GM12878 (cell line): ENCODE measurements around the gene CLCC1. TPM values are rescaled to one million over a fixed set of nuclear protein-coding genes. Genes with fewer than 3 reads are reported as not detected.

Experiments
- ATAC-seq: fragments of 200-7000 bp; cut with Tn5 transposase; 3 replicates; pipeline ENCODE4 v1.9.1; 2020; ENCODE audit warnings: mild to moderate bottlenecking, moderate library complexity
- Bru-seq: library from RNA; stranded (reverse); fragments of 400-500 nt; gene quantifications from one replicate; lab custom pipeline; 2021; lab: Mats Ljungman, UMichigan
- BruChase-seq, 2 experiments: library from RNA; stranded (reverse); fragments of 400-500 nt; gene quantifications; one replicate each; lab custom pipeline; 2021; lab: Mats Ljungman, UMichigan
- BruUV-seq: library from RNA; stranded (reverse); fragments of 400-500 nt; replicated peaks from 2 replicates; lab custom pipeline; 2021; lab: Mats Ljungman, UMichigan
- CTCF ChIA-PET: fragments of 300-600 bp; sonication (Branson Sonifier 250); formaldehyde crosslinking; extraction: SDS; loops from one replicate; lab custom pipeline; 2021; ENCODE audit warnings: inconsistent platforms; lab: Yijun Ruan, JAX
- POLR2A ChIA-PET: fragments of 350-600 bp; formaldehyde crosslinking; extraction: SDS; loops from one replicate; lab custom pipeline; 2021; ENCODE audit warnings: inconsistent platforms; lab: Charles Lee
- RAD21 ChIA-PET: fragments of 300-600 bp; sonication (Branson Sonifier 250); formaldehyde crosslinking; loops from one replicate; lab custom pipeline; 2023; ENCODE audit warnings: antibody characterized with exemption; ENCODE audit not compliant: unreplicated experiment; lab: Charles Lee
- SMC1A ChIA-PET: fragments of 300-600 bp; sonication (Branson Sonifier 250); formaldehyde crosslinking; loops from one replicate; lab custom pipeline; 2023; ENCODE audit not compliant: unreplicated experiment, uncharacterized antibody; lab: Charles Lee
- DNase-seq: peaks from one replicate; pipeline ENCODE4 v3.0.0-alpha.2; 2011; ENCODE audit warnings: low read depth, low spot score
- FAIRE-seq: peaks from 3 replicates; lab custom pipeline; 2011; peaks lifted over from hg19 to GRCh38; lab: Jason Lieb, UNC
- H2AFZ ChIP-seq: 2 replicates; pipeline ENCODE4 v1.6.0; 2011; ENCODE audit warnings: low read depth, low read length, control low read depth; ENCODE audit not compliant: control insufficient read depth
- H3K27ac ChIP-seq: 2 replicates; pipeline ENCODE4 v1.5.1; 2011; ENCODE audit warnings: control low read depth; ENCODE audit not compliant: control insufficient read depth, insufficient read depth
- H3K27me3 ChIP-seq, 2 experiments: replicated peaks in 1 of 2; 2 replicates each; pipeline versions ENCODE4 v1.6.0 to v1.6.1; 2011; ENCODE audit warnings: low read length in 1 of 2; ENCODE audit not compliant: control insufficient read depth in 2 of 2, insufficient read depth in 2 of 2
- H3K36me3 ChIP-seq, 2 experiments: 2 replicates each; pipeline ENCODE4 v1.5.1; 2011; ENCODE audit warnings: low read length in 1 of 2; ENCODE audit not compliant: control insufficient read depth in 2 of 2, insufficient read depth in 2 of 2
- H3K4me1 ChIP-seq: 2 replicates; pipeline ENCODE4 v1.6.1; 2011; ENCODE audit warnings: mild to moderate bottlenecking, low read length, moderate library complexity, mixed read lengths; ENCODE audit not compliant: control insufficient read depth, insufficient read depth
- H3K4me2 ChIP-seq: 2 replicates; pipeline ENCODE4 v1.6.0; 2011; ENCODE audit warnings: control low read depth; ENCODE audit not compliant: control insufficient read depth, insufficient read depth
- H3K4me3 ChIP-seq: fragments of 200-600 bp; sonication (generic); 2 replicates; pipeline ENCODE4 v1.5.1; 2016
- H3K79me2 ChIP-seq: 2 replicates; pipeline ENCODE4 v1.6.0; 2011; ENCODE audit warnings: low read length; ENCODE audit not compliant: control insufficient read depth, insufficient read depth
- H3K9ac ChIP-seq: 2 replicates; pipeline ENCODE4 v1.8.0; 2011; ENCODE audit warnings: low read length, control low read depth, mixed read lengths; ENCODE audit not compliant: control insufficient read depth, insufficient read depth
- H3K9me3 ChIP-seq: replicated peaks from 3 replicates; pipeline ENCODE4 v1.5.1; 2011; ENCODE audit warnings: mild to moderate bottlenecking, low read length; ENCODE audit not compliant: control insufficient read depth, insufficient read depth
- H4K20me1 ChIP-seq: 2 replicates; pipeline ENCODE4 v1.6.0; 2011; ENCODE audit not compliant: control insufficient read depth, insufficient read depth
- BACH1 ChIP-seq: fragments of 450-650 bp; IDR thresholded peaks from 2 replicates; pipeline ENCODE4 v1.6.1; 2017; ENCODE audit warnings: mild to moderate bottlenecking, borderline replicate concordance
- CBFB ChIP-seq: IDR thresholded peaks from 2 replicates; pipeline ENCODE4 v1.6.1; 2016; ENCODE audit warnings: antibody characterized with exemption, low read depth
- CHD1 ChIP-seq: IDR thresholded peaks from 2 replicates; pipeline ENCODE4 v1.6.1; 2012; ENCODE audit warnings: low read depth, low read length, improper control_type of control experiment
- ETV6 ChIP-seq, 2 experiments: fragments of 450-650 bp in 1 of 2; IDR thresholded peaks in 1 of 2; conservative IDR thresholded peaks in 1 of 2; 2 replicates each; pipeline ENCODE4 v1.6.1; 2014; ENCODE audit warnings: antibody characterized with exemption in 1 of 2, borderline replicate concordance in 1 of 2, low read depth in 1 of 2, mild to moderate bottlenecking in 1 of 2, moderate library complexity in 1 of 2
- JUNB ChIP-seq: IDR thresholded peaks from 2 replicates; pipeline ENCODE4 v1.6.1; 2016; ENCODE audit warnings: antibody characterized with exemption, mild to moderate bottlenecking
- KDM1A ChIP-seq: fragments of 200-600 bp; sonication (generic); IDR thresholded peaks from 2 replicates; pipeline ENCODE4 v1.6.1; 2016; ENCODE audit warnings: borderline replicate concordance
- MYB ChIP-seq: fragments of 150-350 bp; IDR thresholded peaks from 2 replicates; pipeline ENCODE4 v1.6.1; 2014; ENCODE audit warnings: mild to moderate bottlenecking, low read depth, low read length, borderline replicate concordance
- NFYA ChIP-seq: IDR thresholded peaks from 2 replicates; pipeline ENCODE4 v1.6.1; 2011; ENCODE audit warnings: low read depth, mild to moderate bottlenecking, low read length, improper control_type of control experiment, borderline replicate concordance
- NFYB ChIP-seq: IDR thresholded peaks from 2 replicates; pipeline ENCODE4 v1.6.1; 2011; ENCODE audit warnings: low read depth, mild to moderate bottlenecking, low read length, improper control_type of control experiment, moderate library complexity; ENCODE audit not compliant: insufficient read depth
- SREBF2 ChIP-seq: IDR thresholded peaks from 2 replicates; pipeline ENCODE4 v1.6.1; 2012; ENCODE audit warnings: mild to moderate bottlenecking, low read length
- TCF7 ChIP-seq: IDR thresholded peaks from 2 replicates; pipeline ENCODE4 v1.6.1; 2014; ENCODE audit warnings: antibody characterized with exemption, borderline replicate concordance
- ZBED1 ChIP-seq: IDR thresholded peaks from 2 replicates; pipeline ENCODE4 v1.6.1; 2016; ENCODE audit warnings: borderline replicate concordance
- WGBS: methylation state at CpG from one replicate; pipeline ENCODE4 v1.1.6; 2016; ENCODE audit warnings: low lambda C conversion rate; ENCODE audit not compliant: insufficient replicate concordance, insufficient coverage; ENCODE audit errors: missing lambda C conversion rate; 5-methylcytosine and 5-hydroxymethylcytosine counted together
- in situ Hi-C: fragments of 300-500 bp; cut with MboI; formaldehyde crosslinking; loops from 9 replicates; pipeline ENCODE4 v1.14.3; 2018; ENCODE audit warnings: mixed read lengths
- intact Hi-C: fragments of 100-400 bp; cut with micrococcal nuclease; formaldehyde crosslinking; loops from one replicate; pipeline ENCODE4 v1.14.2; 2022; ENCODE audit not compliant: unreplicated experiment
- long read RNA-seq, 2 experiments: library from polyadenylated mRNA; unstranded; transcript quantifications; one replicate each; pipeline ENCODE4 v2.0.0, GENCODE V29; 2019 to 2020
- polyA minus RNA-seq, 3 experiments: library from RNA; depleted of rRNA, polyadenylated mRNA; stranded (reverse); fragments of >200 nt; gene quantifications; 2 replicates each; pipeline ENCODE4 v1.2.3, GENCODE V29; 2011
- polyA plus RNA-seq, 11 experiments: library from polyadenylated mRNA; depleted of rRNA in 4 of 11; unstranded in 6 of 11; stranded (reverse) in 5 of 11; fragments of >200 nt; fragmentation: Nextera tagmentation in 4 of 11; fragmentation: Illumina TruSeq in 1 of 11; extraction: Ambion mirVana in 4 of 11; extraction: Trizol in 1 of 11; gene quantifications; 1 replicate in 1 of 11; 2 replicates in 10 of 11; pipeline versions ENCODE4 v1.2.1 to v1.2.3, GENCODE V29; 2011 to 2016; ENCODE audit warnings: inconsistent platforms in 2 of 11, missing spikeins in 2 of 11, low read depth in 1 of 11
- total RNA-seq, 4 experiments: library from RNA; depleted of rRNA in 3 of 4; stranded (reverse); fragments of >200 nt in 3 of 4; fragmentation: Illumina TruSeq in 1 of 4; extraction: Trizol in 1 of 4; gene quantifications; 2 replicates each; pipeline versions ENCODE4 v1.2.1 to v1.2.3, GENCODE V29; 2013 to 2021
- TF ChIP-seq, protein P1 (sequence below): fragments of 450-650 bp; IDR thresholded peaks from 2 replicates; pipeline ENCODE4 v1.6.1; 2017; ENCODE audit warnings: mild to moderate bottlenecking, moderate library complexity

The CLCC1 gene, protein sequence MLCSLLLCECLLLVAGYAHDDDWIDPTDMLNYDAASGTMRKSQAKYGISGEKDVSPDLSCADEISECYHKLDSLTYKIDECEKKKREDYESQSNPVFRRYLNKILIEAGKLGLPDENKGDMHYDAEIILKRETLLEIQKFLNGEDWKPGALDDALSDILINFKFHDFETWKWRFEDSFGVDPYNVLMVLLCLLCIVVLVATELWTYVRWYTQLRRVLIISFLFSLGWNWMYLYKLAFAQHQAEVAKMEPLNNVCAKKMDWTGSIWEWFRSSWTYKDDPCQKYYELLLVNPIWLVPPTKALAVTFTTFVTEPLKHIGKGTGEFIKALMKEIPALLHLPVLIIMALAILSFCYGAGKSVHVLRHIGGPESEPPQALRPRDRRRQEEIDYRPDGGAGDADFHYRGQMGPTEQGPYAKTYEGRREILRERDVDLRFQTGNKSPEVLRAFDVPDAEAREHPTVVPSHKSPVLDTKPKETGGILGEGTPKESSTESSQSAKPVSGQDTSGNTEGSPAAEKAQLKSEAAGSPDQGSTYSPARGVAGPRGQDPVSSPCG
- total RNA-seq (2013; cell fraction: nucleolus; rRNA removed), result 40.2 and 45.4 TPM in 2 replicates
- total RNA-seq (2014; rRNA removed) (11.9 and 13.8 TPM in 2 replicates), total RNA-seq (2014; rRNA removed; fragmentation: Illumina TruSeq; extraction: Trizol) (16.0 and 16.8 TPM in 2 replicates), total RNA-seq (2021) (19.3 and 19.6 TPM in 2 replicates), polyA plus RNA-seq (2011; rRNA removed) (25.8 and 39.4 TPM in 2 replicates), polyA plus RNA-seq (2014; fragmentation: Illumina TruSeq; extraction: Trizol) (14.6 and 15.5 TPM in 2 replicates), polyA plus RNA-seq (2014; fragmentation: Nextera tagmentation; extraction: Ambion mirVana) (10 to 100 TPM; 12.7 to 13.3 TPM), polyA plus RNA-seq (2014; rRNA removed) (15.5 TPM in 2 replicates), polyA plus RNA-seq (2016; fragmentation: Nextera tagmentation; extraction: Ambion mirVana) (10 to 100 TPM; 21.6 to 22.3 TPM), polyA minus RNA-seq (2011; rRNA and poly(A)+ RNA removed) (11.5 and 13.8 TPM in 2 replicates), Bru-seq, nascent RNA (percentile 92 among the genes with signal in this experiment), BruChase-seq, experiment 1, labeled RNA remaining after a 6-hour chase (percentile 97 among the genes with signal in this experiment), BruChase-seq, experiment 2, labeled RNA remaining after a 2-hour chase (percentile 97 among the genes with signal in this experiment)
- polyA plus RNA-seq (2011; ENCODE audit: low read depth), result 10.5 TPM
- polyA plus RNA-seq (2011; cell fraction: cytosol; rRNA removed), result 11.2 and 12.2 TPM in 2 replicates
- 13.2 and 13.3 TPM in 2 replicates for polyA plus RNA-seq (2011; cell fraction: nucleus; rRNA removed)
- 12.9 and 15.1 TPM in 2 replicates for polyA plus RNA-seq (2012)
- polyA minus RNA-seq (2011; cell fraction: cytosol; rRNA and poly(A)+ RNA removed), result 4.3 and 11.0 TPM in 2 replicates
- 4.1 and 7.1 TPM in 2 replicates for polyA minus RNA-seq (2011; cell fraction: nucleus; rRNA and poly(A)+ RNA removed)
- long read RNA-seq, experiment 1, full-length matches to known transcripts, result 6 of 21 reads
- long read RNA-seq, experiment 1, partial matches to known transcripts, result 2 of 21 reads
- long read RNA-seq, experiment 1, other reads (novel, unspliced or antisense), result 13 of 21 reads
- long read RNA-seq, experiment 2, full-length matches to known transcripts, result 24 of 77 reads
- long read RNA-seq, experiment 2, partial matches to known transcripts, result 8 of 77 reads
- long read RNA-seq, experiment 2, other reads (novel, unspliced or antisense), result 45 of 77 reads

DNA sequence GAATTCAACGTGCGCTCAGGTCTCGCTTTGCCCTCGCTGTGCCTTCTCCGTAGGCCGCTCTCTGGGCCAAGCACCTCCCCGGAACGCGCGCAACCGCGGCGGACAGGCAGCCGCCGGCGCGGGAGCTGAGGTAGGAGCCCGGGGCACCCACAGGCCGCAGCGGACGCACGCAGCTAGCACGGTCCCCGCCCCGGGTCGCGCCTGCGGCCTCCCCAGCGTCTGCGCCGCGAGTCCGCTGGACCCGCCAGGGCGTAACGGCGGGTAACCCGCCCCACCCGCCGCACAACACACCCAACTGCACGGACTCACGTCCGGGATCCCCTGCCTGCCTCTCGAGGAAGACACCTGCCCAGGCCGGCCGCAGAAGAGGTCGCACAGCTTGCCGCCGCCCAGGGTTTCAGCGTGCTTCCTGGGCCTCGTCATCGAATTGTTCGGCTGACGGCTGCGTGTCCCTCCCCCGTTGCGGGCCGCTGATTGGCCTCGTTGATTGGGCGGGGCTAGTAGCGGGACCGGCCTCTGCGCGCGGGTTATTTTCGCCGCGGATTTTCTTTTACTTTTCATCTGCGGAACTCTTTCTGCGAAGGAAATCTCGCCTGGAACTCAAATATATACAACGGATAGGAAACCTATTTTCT lies at the start of gene CLCC1:
Gene CLCC1 (minus strand): TSS at position 433 of the 635 bp plus-strand sequence. CDS start 13,047 bp downstream, outside the sequence.
- H3K27ac ChIP-seq, result peak within 1 kb of the TSS; percentile 90
- H3K36me3 ChIP-seq, result no peaks in the 10 kb centered on the region
- H3K4me1 ChIP-seq, result peaks cover 12% of the 10 kb centered on the region
- BruUV-seq, result no TSS peak
- CTCF ChIA-PET, result interaction anchor here (0.6 to 1.6 kb wide), 4 partner anchors 10 to 358 kb away, joined by 3 to 6 read pairs (median 4); no protein-coding TSS in a partner anchor
- POLR2A ChIA-PET, result interaction anchor here (0.7 to 1.4 kb wide), 7 partner anchors 9 to 473 kb away, joined by 3 to 7 read pairs (median 3); partner anchors contain the start of gene WDR47
- peak within 1 kb of the TSS; percentile 61 for H2AFZ ChIP-seq
- peak; percentile 77 for DNase-seq
- under 1% methylated on average over 53 of the region's 72 CpGs for WGBS
- peak within 1 kb of the TSS; percentile 85 for H3K9ac ChIP-seq
- in situ Hi-C loops, result no loop called here
- H3K27me3 ChIP-seq, result no peaks in the 10 kb centered on the region
- H3K4me3 ChIP-seq, result peak within 1 kb of the TSS; percentile 78
- no peaks in the 10 kb centered on the region for H4K20me1 ChIP-seq
- peaks cover 26% of the 10 kb centered on the region for H3K79me2 ChIP-seq
- RAD21 ChIA-PET, result interaction anchor here (0.7 to 1.4 kb wide), 4 partner anchors 22 to 107 kb away, joined by 3 to 4 read pairs (median 4); no protein-coding TSS in a partner anchor
- peak; percentile 96 for FAIRE-seq
- intact Hi-C loops, result loop anchor here (5.0 kb wide), 1 partner anchor 149 kb away; the partner anchor contains the start of gene ELAPOR1
- no peaks in the 10 kb centered on the region for H3K9me3 ChIP-seq
- ATAC-seq, result peak; percentile 94
- peak within 1 kb of the TSS; percentile 96 for H3K4me2 ChIP-seq
- SMC1A ChIA-PET, result interaction anchor here (0.7 to 2.4 kb wide), 7 partner anchors 15 to 167 kb away, joined by 3 to 6 read pairs (median 4); partner anchors contain the start of gene WDR47
- TF ChIP-seq NFYB (no peak), KDM1A (no peak), TCF7 (no peak), SREBF2 (no peak), CBFB (no peak), JUNB (no peak), BACH1 (peak; percentile 75), ZBED1 (no peak), CHD1 (peak; percentile 57; the same call in 1 of the 2 replicates), NFYA (no peak), ETV6 (conservative IDR thresholded peaks at IDR 0.05 in 1 of 2, IDR thresholded peaks at IDR 0.05 in 1 of 2; ENCODE audit: borderline replicate concordance in 1 of 2, low read depth in 1 of 2) (no peak), MYB (no peak)
- TF ChIP-seq, protein P1, sequence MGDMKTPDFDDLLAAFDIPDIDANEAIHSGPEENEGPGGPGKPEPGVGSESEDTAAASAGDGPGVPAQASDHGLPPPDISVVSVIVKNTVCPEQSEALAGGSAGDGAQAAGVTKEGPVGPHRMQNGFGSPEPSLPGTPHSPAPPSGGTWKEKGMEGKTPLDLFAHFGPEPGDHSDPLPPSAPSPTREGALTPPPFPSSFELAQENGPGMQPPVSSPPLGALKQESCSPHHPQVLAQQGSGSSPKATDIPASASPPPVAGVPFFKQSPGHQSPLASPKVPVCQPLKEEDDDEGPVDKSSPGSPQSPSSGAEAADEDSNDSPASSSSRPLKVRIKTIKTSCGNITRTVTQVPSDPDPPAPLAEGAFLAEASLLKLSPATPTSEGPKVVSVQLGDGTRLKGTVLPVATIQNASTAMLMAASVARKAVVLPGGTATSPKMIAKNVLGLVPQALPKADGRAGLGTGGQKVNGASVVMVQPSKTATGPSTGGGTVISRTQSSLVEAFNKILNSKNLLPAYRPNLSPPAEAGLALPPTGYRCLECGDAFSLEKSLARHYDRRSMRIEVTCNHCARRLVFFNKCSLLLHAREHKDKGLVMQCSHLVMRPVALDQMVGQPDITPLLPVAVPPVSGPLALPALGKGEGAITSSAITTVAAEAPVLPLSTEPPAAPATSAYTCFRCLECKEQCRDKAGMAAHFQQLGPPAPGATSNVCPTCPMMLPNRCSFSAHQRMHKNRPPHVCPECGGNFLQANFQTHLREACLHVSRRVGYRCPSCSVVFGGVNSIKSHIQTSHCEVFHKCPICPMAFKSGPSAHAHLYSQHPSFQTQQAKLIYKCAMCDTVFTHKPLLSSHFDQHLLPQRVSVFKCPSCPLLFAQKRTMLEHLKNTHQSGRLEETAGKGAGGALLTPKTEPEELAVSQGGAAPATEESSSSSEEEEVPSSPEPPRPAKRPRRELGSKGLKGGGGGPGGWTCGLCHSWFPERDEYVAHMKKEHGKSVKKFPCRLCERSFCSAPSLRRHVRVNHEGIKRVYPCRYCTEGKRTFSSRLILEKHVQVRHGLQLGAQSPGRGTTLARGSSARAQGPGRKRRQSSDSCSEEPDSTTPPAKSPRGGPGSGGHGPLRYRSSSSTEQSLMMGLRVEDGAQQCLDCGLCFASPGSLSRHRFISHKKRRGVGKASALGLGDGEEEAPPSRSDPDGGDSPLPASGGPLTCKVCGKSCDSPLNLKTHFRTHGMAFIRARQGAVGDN, result peak; percentile 83
